Tibial artery (tissue), 4 donors: ENCODE results near the gene ILF3.
A peak's percentile ranks its signal among the peaks of the same experiment; 100 is the strongest.

Source experiments
- DNase-seq, 2 donors: peaks; one replicate each; pipeline ENCODE4 v3.0.0-alpha.2; 2019
- H3K27ac ChIP-seq, 2 donors: fragments of 200-600 bp; sonication (generic) in 1 of 2; 1 replicate in 1 of 2; 2 replicates in 1 of 2; pipeline ENCODE4 v1.5.1; 2018 to 2019; ENCODE audit warnings: mild to moderate bottlenecking in 1 of 2
- H3K27me3 ChIP-seq, 2 donors: fragments of 200-600 bp; sonication (generic) in 1 of 2; one replicate each; pipeline versions ENCODE4 v1.5.1 to v1.6.0; 2016 to 2019
- H3K36me3 ChIP-seq, 3 donors: fragments of 200-600 bp; sonication (generic) in 2 of 3; one replicate each; pipeline ENCODE4 v1.5.1; 2016 to 2019; ENCODE audit warnings: mild to moderate bottlenecking in 2 of 3
- H3K4me1 ChIP-seq, 4 donors: fragments of 200-600 bp; sonication (generic) in 2 of 4; 1 replicate in 3 of 4; 2 replicates in 1 of 4; pipeline ENCODE4 v1.5.1; 2016 to 2019
- H3K4me3 ChIP-seq, 2 donors: fragments of 200-600 bp; sonication (generic) in 1 of 2; 1 replicate in 1 of 2; 2 replicates in 1 of 2; pipeline ENCODE4 v1.5.1; 2018 to 2019; ENCODE audit warnings: mild to moderate bottlenecking in 2 of 2
- H3K9me3 ChIP-seq, 3 donors: fragments of 200-600 bp; sonication (generic) in 1 of 3; one replicate each; pipeline ENCODE4 v1.5.1; 2016 to 2019
- CTCF ChIP-seq, 2 experiments: fragments of 200-600 bp in 1 of 2; fragments of 450-650 bp in 1 of 2; IDR thresholded peaks; one replicate each; pipeline ENCODE4 v1.5.1; 2017 to 2019; ENCODE audit warnings: antibody characterized with exemption in 2 of 2, mild to moderate bottlenecking in 1 of 2, moderate library complexity in 1 of 2
- intact Hi-C: fragments of 100-400 bp; cut with DNase I; formaldehyde crosslinking; loops from one replicate; pipeline ENCODE4 v1.15.0; 2023; ENCODE audit warnings: low total_unique reads

Gene ILF3

GRCh38 chr19:10717356-10718204, 63.4 kb downstream of the ILF3 start, which contains the start of gene DNM2:
Gene DNM2 (plus strand): TSS chr19:10718079. CDS start chr19:10718243, 164 bp downstream.
- H3K4me1 ChIP-seq = peaks cover 0 to 35% (median 29%) of the 10 kb centered on the region in 4 donors
- intact Hi-C loops = loop anchor here (2.0 kb wide), 1 partner anchor 147 kb away; no protein-coding TSS in a partner anchor

GRCh38 chr19:10718205-10719196, 64.4 kb downstream of the ILF3 start:
- DNase-seq = peak in 1 of 2 donors; percentile 34
- Histone ChIP-seq H3K9me3 (no peaks in the 10 kb centered on the region), H3K36me3 (peaks cover 0 to 12% (median 0%) of the 10 kb centered on the region in 3 donors), H3K4me3 (peak overlapping the region; percentile 97 to 98), H3K27me3 (no peaks in the 10 kb centered on the region), H3K27ac (peak overlapping the region; percentile 89 to 91), H3K4me1 (peaks cover 0 to 35% (median 29%) of the 10 kb centered on the region in 4 donors)
- intact Hi-C loops = no loop called here
- TF ChIP-seq CTCF (IDR thresholded peaks at IDR 0.05) = no peak

More at GRCh38 chr19:10717356-10718204, 63.4 kb downstream of the ILF3 start, which contains the start of gene DNM2:
- peak; percentile 68 to 92 for TF ChIP-seq CTCF (IDR thresholded peaks at IDR 0.05)
- Histone ChIP-seq H3K27me3 (no peaks in the 10 kb centered on the region), H3K27ac (peak within 1 kb of the TSS; percentile 89 to 91), H3K4me3 (peak within 1 kb of the TSS; percentile 97 to 98), H3K36me3 (peaks cover 0 to 17% (median 8%) of the 10 kb centered on the region in 3 donors), H3K9me3 (no peaks in the 10 kb centered on the region)
- DNase-seq = peak; percentile 99 to 100

- no peak for TF ChIP-seq CTCF (IDR thresholded peaks at IDR 0.05)
- peaks cover 0 to 10% (median 0%) of the 10 kb centered on the region in 3 donors for H3K36me3 ChIP-seq
- intact Hi-C loops = no loop called here
- H3K4me3 ChIP-seq = peak overlapping the region; percentile 97 to 98
- H3K9me3 ChIP-seq = no peaks in the 10 kb centered on the region
- DNase-seq = no peak
- peak overlapping the region; percentile 89 to 91 for H3K27ac ChIP-seq
- H3K4me1 ChIP-seq = peaks cover 0 to 39% (median 29%) of the 10 kb centered on the region in 4 donors
- H3K27me3 ChIP-seq = no peaks in the 10 kb centered on the region
Observed at GRCh38 chr19:10719466-10719961, 65.4 kb downstream of the ILF3 start.

- Histone ChIP-seq H3K9me3 (no peaks in the 10 kb centered on the region), H3K4me1 (peaks cover 0 to 45% (median 33%) of the 10 kb centered on the region in 4 donors), H3K27ac (no peak overlapping the region), H3K4me3 (no peak overlapping the region), H3K36me3 (peaks cover 0 to 7% (median 0%) of the 10 kb centered on the region in 3 donors), H3K27me3 (no peaks in the 10 kb centered on the region)
- no peak for DNase-seq
- intact Hi-C loops = no loop called here
- TF ChIP-seq CTCF (IDR thresholded peaks at IDR 0.05) = no peak
Observed at GRCh38 chr19:10720607-10721125, 66.5 kb downstream of the ILF3 start.

GRCh38 chr19:10723591-10723990, 69.4 kb downstream of the ILF3 start:
- no peak for DNase-seq
- H3K36me3 ChIP-seq = peaks cover 0 to 13% (median 0%) of the 10 kb centered on the region in 3 donors
- H3K27me3 ChIP-seq = no peaks in the 10 kb centered on the region
- no peak overlapping the region for H3K4me3 ChIP-seq
- H3K27ac ChIP-seq = no peak overlapping the region
- TF ChIP-seq CTCF (IDR thresholded peaks at IDR 0.05) = no peak
- H3K4me1 ChIP-seq = peaks cover 0 to 53% (median 33%) of the 10 kb centered on the region in 4 donors
- intact Hi-C loops = no loop called here
- no peaks in the 10 kb centered on the region for H3K9me3 ChIP-seq
